Measurements from ENCODE around the gene KDM6B.
"Not testable (repeated sequence)": the region's sequence is repeated elsewhere in the genome, so short reads cannot be mapped to it uniquely, and the experiment has no call there.

The KDM6B gene

GRCh38 chr17:7797976-7798375 lies 36.0 kb upstream of the KDM6B start:
- no peak overlapping the region for H3K27ac ChIP-seq

GRCh38 chr17:7798839-7799238 lies 35.2 kb upstream of the KDM6B start:
- no peak overlapping the region for H3K27ac ChIP-seq
- TF ChIP-seq ZFX (IDR thresholded peaks at IDR 0.05; ENCODE audit: borderline replicate concordance) (no peak), CTCF (IDR thresholded peaks at IDR 0.05) (no peak)

More at GRCh38 chr17:7797976-7798375, 36.0 kb upstream of the KDM6B start:
- TF ChIP-seq CTCF (IDR thresholded peaks at IDR 0.05) (no peak), ZFX (IDR thresholded peaks at IDR 0.05; ENCODE audit: borderline replicate concordance) (no peak)

GRCh38 chr17:7803981-7804380 lies 30.0 kb upstream of the KDM6B start:
- TF ChIP-seq CTCF (IDR thresholded peaks at IDR 0.05) (no peak), ZFX (IDR thresholded peaks at IDR 0.05; ENCODE audit: borderline replicate concordance) (no peak)
- H3K27ac ChIP-seq: no peak overlapping the region

- TF ChIP-seq ZFX (IDR thresholded peaks at IDR 0.05; ENCODE audit: borderline replicate concordance): no peak
- TF ChIP-seq CTCF (IDR thresholded peaks at IDR 0.05): no peak
- no peak overlapping the region for H3K27ac ChIP-seq
Measured at GRCh38 chr17:7806587-7806986, 27.4 kb upstream of the KDM6B start.

- no peak for TF ChIP-seq ZFX (IDR thresholded peaks at IDR 0.05; ENCODE audit: borderline replicate concordance)
- TF ChIP-seq CTCF (IDR thresholded peaks at IDR 0.05): no peak
Measured at GRCh38 chr17:7807206-7807605, 26.8 kb upstream of the KDM6B start.

GRCh38 chr17:7809086-7809790 lies 24.8 kb upstream of the KDM6B start:
- no peak overlapping the region for H3K27ac ChIP-seq
- TF ChIP-seq CTCF (IDR thresholded peaks at IDR 0.05): no peak
- no peak for TF ChIP-seq ZFX (IDR thresholded peaks at IDR 0.05; ENCODE audit: borderline replicate concordance)

More at GRCh38 chr17:7807206-7807605, 26.8 kb upstream of the KDM6B start:
- H3K27ac ChIP-seq: no peak overlapping the region

- H3K27ac ChIP-seq: not testable (repeated sequence)
Measured at GRCh38 chr17:7809791-7810343, 24.1 kb upstream of the KDM6B start.
